NCI-H128 (cell line): Measurements from ENCODE around the gene RRAD.

Experiments used
- DNase-seq: peaks from one replicate; lab custom pipeline; 2025; ENCODE audit not compliant: unreplicated experiment; lab: John Stamatoyannopoulos, UW

The RRAD gene

DNA sequence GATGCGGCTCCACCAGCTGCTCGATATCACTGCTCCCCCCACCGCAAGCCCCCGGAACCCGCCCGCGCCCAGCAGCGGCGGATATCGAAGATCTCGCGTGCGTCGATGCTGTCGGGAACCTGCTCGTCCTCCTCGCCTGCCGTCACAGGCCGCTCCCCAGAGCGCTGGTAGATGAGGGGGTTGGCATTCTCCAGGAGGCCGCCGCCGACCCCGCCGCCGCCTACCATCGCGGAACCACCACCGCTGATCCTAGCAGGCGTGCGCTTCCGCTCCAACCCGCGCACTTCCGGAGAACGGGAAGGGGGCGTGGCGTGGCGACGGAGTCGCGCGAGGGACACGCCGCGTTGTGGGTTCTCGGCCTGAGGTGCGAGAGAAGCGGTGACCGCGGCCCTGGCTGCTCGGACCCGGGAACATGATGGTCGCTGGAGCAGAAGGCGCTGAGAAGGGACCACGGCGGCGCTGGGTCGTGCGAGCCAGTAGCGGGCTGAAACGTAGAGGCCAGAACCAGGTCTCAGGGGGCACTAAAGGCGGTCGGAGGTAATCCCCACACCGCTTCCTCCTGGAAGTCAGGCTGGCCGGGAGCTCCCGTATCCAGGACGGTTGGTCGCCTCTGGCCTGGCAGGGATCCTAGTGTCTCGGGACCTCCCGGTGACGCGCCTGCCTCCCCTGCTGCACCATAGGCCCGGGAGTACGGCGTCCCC lies 9.0 kb upstream of the RRAD start, which contains the start of gene CIAO2B:
TSS of gene CIAO2B (minus strand) at position 265 of the 701 bp plus-strand sequence. CDS start at position 227, 38 bp downstream.
- peak; percentile 62 for DNase-seq

DNA sequence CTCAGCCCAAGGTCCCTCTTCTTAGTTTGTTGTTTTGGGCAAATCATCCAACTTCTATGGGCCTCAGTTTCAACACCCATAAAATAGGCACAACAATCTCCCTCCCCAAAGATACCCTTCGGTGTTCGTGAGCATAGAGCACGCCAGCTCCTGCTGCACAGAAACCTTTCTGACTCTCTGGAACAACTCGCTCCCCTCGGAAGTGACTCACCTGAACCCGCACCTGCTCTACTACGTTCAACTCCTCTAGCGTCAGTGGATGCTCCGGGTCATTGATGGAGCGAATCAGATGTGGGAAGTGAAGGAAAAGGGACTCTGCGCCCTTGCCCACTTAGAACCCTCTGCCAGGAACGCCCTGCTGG lies 8.4 kb upstream of the RRAD start:
- DNase-seq: no peak

DNA sequence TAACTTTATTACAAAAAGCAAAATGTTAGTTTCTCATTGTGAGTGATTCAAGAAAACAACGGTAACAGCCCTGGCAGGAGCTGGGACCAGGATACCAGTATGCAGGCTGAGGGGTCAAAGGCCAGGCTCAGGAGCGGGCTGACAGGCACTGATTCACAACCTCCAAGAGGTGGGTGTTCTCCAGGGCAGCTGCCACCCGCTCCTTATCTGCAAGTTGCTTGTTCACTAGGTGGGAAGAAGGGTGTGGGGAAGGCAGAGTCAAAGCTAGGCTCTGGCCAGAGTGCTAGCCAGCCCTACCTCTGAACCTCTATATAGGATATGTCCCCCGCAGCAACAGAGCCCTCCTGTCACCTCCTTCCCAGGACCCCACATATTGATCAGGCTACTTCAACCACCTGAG lies 6.7 kb upstream of the RRAD start:
- no peak for DNase-seq

DNA sequence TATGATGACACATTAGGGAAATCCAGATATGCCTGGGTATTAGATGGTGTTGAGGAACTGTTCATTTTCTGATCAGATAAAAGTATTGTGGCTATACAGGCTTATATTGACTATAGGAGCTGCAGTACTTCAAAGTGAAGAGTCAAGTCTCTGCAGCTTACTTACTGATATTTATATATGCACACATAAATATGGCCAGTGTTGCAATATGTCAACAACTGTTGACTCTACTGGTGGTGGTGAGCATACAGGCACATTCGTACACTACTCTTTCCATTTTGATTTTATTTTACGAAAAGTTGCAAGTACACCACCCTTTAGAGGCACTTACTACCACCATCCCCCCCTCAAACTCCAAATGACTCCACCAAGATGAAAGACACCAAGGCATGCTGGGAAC lies 6.3 kb upstream of the RRAD start:
- no peak for DNase-seq

DNA sequence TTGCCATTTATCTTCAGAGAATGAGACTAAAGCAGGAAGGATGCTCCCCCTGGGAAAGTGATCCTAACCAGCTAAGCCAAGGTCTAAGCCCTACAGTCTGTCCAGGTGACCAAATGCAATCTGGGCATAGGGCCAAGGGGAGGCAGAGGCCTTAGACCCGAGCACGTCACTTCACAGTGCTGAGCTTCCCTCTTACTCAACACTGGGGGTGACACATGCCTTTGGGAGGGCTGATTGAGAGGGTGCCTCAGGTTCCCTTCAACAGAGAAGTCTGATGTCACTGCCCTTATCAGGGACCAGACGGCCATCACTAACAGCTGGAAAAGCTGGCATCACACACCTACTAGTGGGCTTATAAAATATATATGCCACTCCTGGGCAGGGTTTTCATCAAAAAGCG lies 4.9 kb upstream of the RRAD start:
- no peak for DNase-seq

DNA sequence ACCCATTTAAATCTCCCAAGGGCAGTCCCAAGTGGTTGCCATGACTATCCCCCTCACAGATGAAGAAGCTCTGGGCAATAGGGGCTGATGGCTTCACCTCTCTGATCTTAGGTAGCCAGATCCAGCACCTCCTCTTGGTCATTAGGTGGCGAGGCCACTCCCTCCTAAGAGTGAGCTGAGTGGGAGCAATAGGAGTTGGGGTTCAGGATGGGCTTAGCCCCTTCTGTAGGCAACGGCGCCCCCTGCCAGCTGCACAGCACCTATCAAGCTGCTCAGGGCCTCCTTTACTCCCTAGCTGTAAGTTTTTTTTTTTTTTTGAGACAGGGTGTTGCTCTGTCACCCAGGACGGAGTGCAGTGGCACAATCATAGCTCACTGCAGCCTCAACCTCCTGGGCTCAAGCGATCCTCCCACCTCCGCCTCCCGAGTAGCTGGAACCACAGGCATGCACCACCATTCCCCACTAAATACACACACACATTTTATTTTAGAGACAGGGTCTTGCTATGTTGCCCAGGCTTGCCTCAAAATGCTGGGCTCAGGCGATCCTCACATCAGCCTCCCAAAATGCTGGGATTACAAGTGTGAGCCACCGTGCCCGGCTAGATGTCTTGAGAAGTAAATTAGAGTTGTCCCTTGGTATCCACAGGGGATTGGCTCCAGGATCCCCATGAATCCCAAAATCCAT lies 3.5 kb upstream of the RRAD start:
- no peak for DNase-seq

DNA sequence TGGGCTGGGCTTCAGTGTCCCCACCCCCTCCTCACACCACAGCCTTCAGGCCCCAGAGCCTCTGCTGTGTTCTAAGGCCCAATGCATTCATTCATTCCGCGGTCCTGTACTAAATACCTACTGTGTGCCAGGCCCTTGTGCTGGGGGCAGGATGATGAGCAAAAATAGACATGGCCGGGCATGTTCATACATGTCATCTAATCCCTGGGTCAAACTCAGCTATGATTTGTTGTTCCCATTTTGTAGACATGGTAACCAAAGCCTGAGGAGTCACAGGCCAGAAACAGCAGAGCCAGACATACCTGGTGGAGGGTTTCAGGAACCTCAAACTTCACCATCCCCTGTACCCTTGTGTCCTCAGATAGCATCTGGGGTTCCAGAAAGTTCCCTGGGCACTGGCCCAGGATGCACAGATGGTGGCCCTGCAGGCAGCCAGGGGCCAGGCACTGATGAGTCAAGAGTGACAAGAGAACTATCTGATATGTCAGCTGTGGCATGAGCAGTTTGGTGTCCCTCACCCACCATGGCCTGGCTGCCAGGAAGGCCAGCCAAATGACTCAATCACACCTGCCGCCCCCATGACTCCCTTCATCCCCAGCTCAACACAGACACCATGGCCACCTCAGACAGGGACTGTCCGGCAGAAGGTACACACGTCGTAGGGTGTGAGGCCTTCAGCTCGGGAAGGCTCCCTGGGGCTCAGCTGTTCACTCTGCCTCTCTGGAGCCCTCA lies 2.7 kb upstream of the RRAD start:
- DNase-seq: no peak

DNA sequence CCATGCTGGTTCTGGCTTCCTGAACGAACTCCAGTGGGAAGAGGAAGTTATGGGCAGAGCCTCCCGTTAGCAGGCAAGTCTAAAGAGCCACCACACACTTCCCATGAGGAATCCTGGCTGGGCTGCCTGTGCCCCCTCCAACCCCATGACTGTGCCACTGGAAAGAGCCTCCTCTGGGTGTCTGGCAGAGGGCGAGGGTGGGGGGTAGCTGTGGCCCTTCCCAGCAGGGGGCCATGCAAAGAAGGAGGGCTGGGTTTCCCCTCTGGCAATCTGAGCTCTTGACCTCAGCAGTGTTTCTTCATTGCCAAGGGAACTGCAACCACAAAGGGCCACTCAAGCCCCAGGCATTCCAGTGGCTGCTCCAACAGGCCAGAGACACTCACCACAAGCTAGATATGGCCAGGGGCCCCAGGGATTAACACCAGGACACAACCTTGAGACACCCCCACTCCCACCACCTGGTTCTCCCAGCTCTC lies 1.7 kb upstream of the RRAD start:
- DNase-seq: no peak

DNA sequence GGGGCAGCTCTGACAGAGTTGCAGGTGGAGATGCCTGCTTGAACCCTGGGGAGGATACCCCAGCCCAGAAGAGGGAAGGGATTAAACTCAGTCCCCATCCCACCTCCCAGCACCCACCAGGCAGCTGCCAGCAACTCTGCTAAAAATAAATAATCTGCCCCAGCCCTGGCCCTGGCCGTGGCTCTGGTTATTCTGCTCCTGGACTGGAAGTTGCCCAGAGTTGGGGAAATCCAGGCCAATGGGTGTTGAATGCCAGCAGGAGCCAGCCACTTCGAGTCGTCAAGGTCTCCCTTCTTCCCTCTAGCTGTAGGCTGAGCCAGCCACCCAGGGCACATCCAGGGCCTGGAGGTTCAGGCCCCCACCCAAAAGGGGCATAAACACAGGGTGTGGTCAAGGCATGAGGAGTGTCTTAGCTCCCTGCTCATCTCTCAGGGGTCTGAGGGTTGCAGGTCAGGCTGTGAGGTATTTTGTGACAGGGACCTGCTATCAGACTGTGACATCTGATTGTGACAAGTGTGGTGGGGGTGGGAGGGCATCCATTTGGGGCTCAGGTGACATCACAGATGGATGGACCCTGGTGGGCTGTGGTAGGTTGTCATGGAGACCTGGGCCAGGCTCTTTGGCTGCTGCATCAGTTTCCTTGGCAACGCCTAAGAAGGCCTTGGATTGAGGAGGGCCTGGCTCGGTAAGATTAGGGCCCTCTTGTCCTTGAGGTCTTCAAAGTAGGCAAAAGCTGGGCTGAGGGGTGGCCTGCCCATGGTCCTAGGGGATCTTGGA lies 1.0 kb upstream of the RRAD start:
- DNase-seq: no peak

DNA sequence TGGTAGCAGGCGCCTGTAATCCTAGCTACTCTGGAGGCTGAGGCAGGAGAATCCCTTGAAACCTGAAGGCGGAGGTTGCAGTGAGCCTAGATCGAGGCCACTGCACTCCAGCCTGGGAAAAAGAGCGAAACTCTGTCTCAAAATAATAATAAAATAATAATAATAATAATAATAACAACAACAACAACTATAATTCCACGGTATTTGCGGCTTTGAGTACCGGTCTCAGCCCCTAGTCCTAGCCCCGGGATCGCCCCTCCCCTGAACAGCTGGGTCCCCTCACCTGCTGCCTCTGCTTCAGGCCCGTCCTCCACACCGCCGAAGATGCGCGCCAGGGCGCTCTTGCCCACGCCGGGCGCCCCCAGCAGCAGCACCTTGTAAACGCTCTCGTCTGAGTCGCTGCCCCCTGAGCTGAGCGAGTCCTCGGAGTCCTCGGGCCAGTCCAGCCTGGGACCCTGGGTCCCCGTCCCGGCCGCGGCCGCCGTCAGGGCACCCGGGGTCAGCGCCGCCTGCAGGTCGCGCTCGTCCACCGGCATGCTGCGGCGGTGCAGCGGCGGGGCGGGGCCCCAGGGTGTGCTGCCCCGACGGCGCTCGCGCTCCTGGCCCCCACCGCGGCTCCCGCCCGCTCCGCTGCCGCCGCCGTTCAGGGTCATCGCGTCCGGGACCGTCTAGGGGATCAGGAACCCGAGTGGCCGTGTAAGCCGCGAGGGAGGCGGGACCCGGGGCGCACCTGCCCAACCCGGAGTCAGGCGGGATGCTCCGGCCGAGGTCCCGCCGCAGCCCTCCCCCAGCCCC lies 611 bp downstream of the RRAD start:
- DNase-seq: no peak

DNA sequence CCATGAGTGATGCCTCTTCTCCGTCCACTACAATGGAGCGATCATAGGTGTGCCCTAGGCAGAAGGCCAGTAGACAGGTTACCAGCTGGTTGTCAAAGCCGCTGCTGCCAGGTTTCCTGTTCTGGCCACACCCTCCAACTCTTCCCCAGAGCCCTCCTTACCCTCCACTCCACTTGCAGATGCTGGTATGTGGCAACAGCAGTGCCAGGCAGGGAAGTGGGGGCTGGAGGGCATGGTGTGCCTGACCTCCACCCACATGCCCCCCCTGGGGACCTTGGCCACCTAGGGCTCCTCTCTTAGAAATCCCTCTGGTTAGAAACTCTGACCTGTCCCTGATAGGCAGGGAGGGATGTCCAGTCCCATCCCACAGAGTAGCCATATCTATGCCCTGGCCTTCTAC lies 1.5 kb downstream of the RRAD start:
- no peak for DNase-seq

DNA sequence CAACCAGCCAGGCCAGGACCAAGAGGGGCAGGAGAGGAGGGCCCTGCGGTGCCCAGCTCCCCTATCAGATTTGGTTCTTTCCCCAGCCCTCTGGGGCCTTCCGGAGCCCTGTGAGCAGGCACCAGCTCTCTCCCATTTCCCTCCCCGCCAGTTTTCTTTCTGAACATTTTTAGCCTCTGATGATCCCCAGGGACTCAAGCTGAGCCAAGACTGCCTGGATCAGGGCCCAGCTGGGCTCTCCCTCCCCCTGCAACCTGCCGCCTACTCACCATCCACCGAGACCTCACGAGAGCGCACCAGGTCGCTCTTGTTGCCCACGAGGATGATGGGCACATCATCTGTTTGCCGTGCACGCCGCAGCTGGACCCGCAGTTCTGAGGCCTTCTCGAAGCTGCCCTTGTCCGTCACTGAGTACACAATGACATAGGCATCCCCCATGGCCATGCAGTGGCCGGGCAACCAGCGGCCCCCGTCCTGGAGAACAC lies 2.0 kb downstream of the RRAD start:
- no peak for DNase-seq

DNA sequence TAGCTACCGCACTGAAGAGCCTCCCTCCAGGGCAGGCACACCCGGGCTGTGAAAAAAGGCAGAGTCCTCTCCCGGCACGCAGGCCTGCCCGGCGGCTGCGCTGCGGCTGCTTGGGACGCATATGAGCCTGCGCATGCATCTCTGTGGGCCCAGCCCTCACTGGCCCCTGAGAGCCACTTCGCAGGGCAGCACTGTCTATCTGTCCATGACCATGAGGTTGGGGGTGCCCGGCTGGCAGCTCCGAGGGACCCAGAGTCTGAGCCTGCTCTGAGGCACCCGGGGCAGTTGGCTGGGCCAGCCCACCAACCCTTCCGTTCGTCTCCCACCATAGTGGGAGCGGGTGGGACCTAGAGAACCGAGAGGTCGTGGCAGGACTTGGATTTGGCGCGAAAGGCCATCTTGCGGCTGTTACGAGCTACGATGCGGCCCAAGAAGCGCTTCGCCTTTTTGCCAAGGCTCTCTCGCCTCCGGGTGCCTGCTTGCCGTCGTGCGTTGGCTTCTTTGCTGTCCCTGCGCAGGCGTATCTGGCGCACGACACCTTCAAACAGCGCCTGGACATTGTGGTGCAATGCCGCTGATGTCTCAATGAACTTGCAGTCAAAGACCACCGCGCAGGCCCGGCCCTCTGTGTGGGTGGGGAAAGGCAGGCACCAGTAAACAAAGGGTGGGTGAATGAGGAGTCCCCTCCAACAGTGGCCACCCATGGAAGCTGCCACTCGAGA lies 3.4 kb downstream of the RRAD start:
- no peak for DNase-seq

DNA sequence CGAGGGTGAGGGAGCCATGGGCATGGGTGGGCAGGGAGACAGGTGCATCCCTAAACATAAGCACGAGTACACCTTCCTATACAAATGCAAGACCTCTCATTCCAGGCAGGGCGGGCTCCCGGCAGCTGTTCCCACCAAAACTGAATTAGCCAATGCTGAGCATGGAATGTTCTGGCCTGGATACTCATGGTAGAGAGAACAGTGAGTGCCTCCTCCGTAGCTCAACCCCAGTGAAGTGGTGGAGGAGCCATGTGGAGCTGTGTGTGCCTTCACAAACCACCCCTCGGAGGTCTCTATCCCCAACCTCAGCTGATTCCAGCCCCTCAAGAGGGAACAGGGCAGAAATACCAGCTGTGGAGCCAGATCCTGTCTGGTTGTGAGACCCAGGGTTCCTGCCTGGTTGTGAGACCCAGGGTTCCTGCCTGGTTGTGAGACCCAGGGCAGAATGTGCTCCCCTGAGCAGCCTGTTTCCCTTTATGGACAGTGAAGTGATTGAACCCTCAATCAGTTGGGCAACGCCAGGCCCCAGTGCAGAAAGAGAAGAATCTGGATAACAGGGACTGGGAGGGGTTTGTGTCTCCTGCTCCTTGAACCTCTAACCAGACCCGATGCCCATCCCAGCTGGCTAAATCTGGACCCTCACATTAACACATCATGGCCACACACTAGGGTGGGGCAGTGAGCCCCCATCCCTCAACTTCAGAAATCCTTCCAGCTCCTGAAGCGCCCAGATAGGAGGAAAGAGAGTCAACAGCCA lies 4.2 kb downstream of the RRAD start:
- no peak for DNase-seq

DNA sequence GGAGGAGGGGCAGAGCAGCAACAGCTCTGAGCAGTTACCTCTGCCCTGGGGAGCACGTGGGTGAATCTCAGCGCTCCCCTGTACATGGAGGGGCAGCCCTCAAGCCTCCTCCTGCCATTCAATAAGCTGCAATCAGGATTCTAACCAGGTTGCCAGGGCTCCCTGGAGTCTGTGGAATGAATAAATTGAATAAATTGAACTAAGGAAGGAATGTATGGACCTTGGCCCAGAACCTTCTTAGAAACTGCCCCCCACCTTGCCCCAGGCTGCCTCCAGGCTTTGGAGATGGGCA lies 5.1 kb downstream of the RRAD start:
- no peak for DNase-seq

DNA sequence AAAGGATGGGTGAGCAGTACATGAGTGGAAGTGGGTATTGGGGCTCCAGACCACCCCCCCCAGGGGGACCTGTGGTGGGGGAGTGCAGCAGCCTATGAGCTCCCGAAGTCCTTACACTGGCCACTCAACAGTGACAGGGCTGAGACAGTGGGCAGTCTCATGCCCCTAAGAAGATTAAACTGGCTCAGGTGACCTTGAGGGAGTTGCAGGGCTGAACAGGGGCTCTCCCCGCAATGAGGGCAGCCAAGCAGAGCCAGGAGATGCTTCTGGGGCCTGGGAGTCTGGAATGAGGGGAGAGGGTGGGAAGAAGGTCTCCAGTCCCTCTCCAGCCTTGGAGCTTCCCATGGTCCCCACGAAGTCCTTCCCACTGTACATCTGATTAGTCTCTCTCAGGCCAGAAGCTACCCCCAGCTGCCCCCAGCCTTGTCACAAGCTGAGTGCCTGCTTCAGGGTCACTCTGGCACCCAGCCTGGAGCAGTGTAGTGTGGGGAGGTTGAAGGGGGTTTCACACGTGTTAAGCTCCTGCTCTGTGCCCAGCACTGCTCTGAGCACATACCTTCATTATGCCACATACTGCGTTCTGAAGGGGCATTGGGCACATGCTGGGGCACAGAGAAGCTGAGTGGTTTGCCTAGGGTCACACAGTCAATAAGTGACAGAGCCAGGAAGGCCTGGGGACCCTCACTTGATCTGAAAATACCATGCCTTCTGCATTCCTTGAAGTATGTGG lies 5.6 kb downstream of the RRAD start:
- no peak for DNase-seq

DNA sequence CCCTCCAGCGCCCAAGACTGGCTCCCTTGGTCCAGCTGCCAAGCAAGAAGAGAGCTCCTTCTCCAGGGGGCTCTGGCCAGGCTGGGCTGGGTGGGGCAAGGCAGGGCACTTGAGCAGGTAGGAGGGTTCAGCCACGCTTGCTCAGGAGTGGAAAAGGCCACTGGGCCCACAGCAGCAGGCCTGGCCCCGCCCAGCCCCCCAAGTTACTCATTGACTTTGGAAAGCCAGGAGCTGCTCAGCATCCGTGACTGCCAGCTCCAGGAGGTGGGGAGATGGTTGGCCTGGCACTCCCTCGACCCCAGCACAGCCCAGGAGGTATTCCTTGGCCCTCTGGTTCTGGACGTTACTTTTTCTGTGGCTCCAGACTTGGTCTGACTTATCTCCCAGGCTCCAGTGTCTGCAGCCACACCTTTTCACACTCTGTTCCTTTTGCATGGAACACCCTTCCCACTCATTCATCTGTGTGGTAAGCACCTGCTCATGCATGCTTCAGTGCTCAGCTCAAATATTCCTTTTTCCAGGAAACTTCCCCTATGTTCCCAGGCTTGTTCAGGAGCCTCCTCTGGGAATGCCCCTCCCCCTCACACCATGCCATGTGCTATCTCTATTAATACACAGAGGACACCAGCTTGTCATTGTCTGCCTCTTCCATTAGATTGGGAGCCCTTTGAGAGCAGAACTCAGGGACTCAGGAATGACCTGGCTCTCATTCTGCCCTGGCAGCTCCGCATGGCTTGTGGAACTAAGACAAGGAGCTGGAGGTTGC lies 6.3 kb downstream of the RRAD start, which contains the start of gene CDH16:
TSS of gene CDH16 (minus strand) at position 83 of the 766 bp plus-strand sequence. CDS start 820 bp downstream, outside the sequence.
- DNase-seq: no peak

DNA sequence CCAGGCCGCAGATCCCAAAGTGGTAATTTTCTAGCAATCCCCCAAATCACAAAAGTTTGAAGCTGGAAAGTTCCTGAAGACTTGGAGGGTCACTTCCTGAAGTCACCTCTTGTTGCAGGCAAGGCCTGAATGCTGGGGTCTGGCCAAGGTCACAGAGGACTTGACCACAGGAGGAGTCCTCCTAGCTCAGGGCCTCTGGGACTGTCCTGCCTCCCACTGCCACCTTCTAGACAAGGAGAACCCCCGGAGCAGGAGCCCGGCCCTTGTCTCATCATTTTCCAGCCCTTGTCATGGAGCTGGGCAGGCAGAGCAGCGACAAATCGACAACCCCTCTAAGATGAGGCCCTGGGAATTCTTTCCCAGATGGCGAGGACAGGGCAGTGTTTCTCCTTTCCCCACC lies 7.0 kb downstream of the RRAD start:
- no peak for DNase-seq
